Epidermal melanocyte (primary cell): ENCODE measurements around the gene MXRA8.

ENCODE experiments used
- DNase-seq: peaks from one replicate; pipeline ENCODE4 v3.0.0; 2011; ENCODE audit warnings: low spot score; ENCODE audit not compliant: insufficient read length

Gene MXRA8

GRCh38 chr1:1335792-1336248 lies 22.5 kb downstream of the MXRA8 start:
- no peak for DNase-seq

DNA sequence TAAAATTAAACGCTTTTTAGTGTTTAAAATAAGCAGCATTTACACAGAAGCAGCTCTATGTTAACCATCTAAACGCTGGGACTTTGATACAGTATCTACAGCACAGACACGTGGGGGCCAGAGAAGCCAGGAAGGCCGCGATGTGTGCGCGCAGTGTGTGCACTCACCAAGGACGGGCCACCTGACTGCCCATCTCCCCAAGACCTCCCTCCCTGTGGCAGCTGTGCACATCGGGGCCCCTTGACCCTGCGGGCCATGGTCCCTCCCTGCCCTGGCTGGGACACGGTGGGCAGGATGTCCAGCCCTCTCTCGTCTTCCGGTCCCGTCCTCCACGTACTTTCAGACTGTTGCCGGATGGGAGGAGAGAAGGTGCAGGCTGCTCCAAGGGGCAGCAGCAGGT lies 23.1 kb downstream of the MXRA8 start:
- DNase-seq: no peak

GRCh38 chr1:1334835-1335234 lies 23.5 kb downstream of the MXRA8 start:
- DNase-seq: no peak

DNA sequence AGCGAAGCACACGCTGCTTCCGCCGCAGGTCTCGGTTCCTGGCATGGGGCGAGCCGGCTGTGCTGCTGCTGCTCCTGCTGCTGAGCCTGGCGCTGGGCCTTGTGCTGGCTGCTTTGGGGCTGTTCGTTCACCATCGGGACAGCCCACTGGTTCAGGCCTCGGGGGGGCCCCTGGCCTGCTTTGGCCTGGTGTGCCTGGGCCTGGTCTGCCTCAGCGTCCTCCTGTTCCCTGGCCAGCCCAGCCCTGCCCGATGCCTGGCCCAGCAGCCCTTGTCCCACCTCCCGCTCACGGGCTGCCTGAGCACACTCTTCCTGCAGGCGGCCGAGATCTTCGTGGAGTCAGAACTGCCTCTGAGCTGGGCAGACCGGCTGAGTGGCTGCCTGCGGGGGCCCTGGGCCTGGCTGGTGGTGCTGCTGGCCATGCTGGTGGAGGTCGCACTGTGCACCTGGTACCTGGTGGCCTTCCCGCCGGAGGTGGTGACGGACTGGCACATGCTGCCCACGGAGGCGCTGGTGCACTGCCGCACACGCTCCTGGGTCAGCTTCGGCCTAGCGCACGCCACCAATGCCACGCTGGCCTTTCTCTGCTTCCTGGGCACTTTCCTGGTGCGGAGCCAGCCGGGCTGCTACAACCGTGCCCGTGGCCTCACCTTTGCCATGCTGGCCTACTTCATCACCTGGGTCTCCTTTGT lies 24.7 kb downstream of the MXRA8 start:
- DNase-seq: no peak

DNA sequence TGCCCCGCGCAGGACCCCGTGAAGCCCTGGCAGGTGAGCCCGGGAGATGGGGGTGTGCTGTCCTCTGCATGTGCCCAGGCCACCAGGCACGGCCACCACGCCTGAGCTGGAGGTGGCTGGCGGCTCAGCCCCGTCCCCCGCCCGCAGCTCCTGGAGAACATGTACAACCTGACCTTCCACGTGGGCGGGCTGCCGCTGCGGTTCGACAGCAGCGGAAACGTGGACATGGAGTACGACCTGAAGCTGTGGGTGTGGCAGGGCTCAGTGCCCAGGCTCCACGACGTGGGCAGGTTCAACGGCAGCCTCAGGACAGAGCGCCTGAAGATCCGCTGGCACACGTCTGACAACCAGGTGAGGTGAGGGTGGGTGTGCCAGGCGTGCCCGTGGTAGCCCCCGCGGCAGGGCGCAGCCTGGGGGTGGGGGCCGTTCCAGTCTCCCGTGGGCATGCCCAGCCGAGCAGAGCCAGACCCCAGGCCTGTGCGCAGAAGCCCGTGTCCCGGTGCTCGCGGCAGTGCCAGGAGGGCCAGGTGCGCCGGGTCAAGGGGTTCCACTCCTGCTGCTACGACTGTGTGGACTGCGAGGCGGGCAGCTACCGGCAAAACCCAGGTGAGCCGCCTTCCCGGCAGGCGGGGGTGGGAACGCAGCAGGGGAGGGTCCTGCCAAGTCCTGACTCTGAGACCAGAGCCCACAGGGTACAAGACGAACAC lies 25.4 kb downstream of the MXRA8 start:
- DNase-seq: no peak

DNA sequence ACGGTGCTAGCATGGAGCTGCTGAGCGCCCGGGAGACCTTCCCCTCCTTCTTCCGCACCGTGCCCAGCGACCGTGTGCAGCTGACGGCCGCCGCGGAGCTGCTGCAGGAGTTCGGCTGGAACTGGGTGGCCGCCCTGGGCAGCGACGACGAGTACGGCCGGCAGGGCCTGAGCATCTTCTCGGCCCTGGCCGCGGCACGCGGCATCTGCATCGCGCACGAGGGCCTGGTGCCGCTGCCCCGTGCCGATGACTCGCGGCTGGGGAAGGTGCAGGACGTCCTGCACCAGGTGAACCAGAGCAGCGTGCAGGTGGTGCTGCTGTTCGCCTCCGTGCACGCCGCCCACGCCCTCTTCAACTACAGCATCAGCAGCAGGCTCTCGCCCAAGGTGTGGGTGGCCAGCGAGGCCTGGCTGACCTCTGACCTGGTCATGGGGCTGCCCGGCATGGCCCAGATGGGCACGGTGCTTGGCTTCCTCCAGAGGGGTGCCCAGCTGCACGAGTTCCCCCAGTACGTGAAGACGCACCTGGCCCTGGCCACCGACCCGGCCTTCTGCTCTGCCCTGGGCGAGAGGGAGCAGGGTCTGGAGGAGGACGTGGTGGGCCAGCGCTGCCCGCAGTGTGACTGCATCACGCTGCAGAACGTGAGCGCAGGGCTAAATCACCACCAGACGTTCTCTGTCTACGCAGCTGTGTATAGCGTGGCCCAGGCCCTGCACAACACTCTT lies 26.2 kb downstream of the MXRA8 start:
- DNase-seq: no peak

GRCh38 chr1:1331068-1331965 lies 27.0 kb downstream of the MXRA8 start, which contains the start of gene TAS1R3:
Gene TAS1R3 (plus strand): TSS chr1:1331280. CDS start chr1:1331346, 66 bp downstream.
- peak; percentile 84 for DNase-seq

DNA sequence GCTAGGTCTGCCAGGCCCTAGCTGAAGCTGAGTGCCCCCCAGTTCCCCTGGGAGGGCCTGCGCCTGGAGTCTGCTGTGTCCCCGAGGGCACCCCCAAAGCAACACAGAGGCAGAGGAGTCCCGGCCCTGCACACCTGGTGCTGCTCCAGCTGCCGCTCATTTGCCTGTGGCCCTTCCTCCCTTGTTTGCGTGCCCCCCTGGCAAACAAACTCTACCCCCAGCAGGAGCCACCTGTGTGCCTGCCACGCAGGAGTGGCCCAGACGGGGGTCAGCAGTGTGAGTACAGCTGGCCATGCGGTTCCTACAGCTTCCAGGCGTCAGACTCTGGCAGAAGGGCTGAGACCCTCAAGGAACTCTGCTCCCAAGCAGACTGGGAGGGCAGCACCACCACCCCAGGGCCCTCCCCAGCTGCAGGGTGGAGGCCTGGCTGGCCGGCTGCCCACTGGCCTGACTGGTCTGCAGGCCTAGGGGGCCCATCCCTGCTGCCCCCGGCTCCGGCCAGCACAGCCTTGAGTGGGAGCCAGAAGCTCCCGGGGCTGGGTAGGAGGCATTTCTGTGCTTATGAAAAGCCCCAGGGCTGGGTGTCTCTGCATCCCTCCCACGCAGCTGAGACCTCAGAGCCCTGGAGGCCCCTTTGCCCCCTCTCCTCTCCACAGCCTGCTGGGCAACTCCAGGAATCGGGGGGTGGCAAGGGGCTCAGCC lies 27.8 kb downstream of the MXRA8 start:
- DNase-seq: no peak

DNA sequence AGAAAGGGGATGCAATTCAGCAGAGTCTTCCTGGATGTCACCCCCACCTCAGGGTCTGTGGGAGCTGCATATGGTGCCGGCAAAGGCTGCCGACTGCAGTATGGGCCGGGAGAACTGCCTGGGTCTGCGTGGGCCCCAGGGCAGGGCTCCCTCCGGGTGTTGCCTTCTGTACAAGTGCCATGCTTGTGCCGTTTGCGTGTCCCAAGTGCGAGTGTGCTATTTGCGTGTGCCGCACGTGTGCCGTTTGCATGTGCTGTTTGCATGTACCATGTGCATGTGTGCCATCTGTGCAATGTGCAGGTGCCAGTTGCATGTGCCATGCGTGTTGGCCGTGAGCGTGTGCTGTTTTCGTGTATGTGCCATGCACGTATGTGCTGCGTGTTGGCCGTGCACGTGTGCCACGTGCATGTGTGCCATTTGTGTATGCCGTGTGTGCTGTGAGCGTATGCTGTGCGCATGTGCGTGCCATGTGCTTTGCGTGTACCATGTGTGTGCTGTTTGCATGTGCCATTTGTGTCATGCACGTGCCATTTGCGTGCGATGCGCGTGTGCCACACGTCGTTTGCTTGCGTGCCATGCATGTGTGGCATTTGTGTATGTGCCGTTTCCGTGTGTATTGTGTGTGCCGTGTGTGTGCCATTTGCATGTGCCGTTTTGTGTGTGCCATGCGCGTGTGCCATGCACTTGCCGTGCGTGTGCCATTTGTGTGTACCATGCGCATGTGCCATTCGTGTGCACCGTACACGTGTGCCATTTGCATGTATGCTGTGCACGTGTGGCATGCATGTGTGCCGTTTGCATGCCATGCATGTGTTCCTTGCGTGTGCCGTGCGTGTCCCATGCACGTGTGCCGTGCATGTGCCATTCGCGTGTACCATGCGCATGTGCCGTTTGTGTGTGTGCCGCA lies 28.8 kb downstream of the MXRA8 start:
- no peak for DNase-seq

DNA sequence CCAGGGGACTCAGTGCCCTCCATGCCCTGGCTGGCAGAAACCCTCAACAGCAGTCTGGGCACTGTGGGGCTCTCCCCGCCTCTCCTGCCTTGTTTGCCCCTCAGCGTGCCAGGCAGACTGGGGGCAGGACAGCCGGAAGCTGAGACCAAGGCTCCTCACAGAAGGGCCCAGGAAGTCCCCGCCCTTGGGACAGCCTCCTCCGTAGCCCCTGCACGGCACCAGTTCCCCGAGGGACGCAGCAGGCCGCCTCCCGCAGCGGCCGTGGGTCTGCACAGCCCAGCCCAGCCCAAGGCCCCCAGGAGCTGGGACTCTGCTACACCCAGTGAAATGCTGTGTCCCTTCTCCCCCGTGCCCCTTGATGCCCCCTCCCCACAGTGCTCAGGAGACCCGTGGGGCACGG lies 30.1 kb downstream of the MXRA8 start:
- no peak for DNase-seq

DNA sequence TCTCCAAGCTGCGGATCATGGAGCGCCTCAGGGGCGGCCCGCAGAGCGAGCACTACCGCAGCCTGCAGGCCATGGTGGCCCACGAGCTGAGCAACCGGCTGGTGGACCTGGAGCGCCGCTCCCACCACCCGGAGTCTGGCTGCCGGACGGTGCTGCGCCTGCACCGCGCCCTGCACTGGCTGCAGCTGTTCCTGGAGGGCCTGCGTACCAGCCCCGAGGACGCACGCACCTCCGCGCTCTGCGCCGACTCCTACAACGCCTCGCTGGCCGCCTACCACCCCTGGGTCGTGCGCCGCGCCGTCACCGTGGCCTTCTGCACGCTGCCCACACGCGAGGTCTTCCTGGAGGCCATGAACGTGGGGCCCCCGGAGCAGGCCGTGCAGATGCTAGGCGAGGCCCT lies 31.1 kb downstream of the MXRA8 start:
- DNase-seq: no peak

GRCh38 chr1:1326075-1326605 lies 32.2 kb downstream of the MXRA8 start:
- DNase-seq: no peak

DNA sequence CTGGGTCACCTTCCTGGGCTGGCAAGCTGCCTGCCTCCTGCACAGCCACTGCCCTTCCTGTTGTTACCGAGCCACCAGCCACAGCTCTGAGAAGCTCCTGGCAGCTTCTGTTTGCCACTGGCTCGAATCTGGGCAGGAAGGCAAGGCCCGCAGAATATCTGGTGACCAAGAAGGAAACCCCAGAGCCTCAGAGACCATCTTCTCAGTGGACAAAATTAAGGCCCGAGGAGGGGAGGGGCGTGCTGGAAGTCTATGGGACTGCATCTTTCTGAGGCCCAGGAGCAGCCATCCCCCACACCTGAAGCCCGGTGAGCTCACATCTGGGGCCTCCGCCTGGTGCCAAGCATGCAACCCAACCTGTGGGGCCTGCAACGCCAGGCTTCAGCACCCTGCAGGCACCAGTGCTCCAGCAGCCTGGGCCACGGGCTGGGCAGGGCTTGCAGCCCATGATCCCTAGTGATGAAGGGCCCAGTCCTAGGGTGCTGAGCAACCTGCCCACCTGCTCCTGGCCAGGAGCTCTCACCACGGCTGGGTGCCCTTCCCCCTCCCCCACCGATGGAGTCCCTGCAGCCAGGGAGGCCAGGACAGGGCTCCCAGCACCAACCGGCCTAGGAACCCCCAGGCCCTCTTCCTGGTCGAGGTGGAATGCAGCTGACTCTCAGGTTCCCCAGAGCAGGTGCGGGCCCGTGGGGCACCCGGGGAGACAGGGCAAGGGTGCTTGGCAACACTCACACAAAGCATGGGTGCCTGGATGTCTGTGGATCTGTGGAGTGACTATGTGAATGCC lies 32.9 kb downstream of the MXRA8 start:
- no peak for DNase-seq

DNA sequence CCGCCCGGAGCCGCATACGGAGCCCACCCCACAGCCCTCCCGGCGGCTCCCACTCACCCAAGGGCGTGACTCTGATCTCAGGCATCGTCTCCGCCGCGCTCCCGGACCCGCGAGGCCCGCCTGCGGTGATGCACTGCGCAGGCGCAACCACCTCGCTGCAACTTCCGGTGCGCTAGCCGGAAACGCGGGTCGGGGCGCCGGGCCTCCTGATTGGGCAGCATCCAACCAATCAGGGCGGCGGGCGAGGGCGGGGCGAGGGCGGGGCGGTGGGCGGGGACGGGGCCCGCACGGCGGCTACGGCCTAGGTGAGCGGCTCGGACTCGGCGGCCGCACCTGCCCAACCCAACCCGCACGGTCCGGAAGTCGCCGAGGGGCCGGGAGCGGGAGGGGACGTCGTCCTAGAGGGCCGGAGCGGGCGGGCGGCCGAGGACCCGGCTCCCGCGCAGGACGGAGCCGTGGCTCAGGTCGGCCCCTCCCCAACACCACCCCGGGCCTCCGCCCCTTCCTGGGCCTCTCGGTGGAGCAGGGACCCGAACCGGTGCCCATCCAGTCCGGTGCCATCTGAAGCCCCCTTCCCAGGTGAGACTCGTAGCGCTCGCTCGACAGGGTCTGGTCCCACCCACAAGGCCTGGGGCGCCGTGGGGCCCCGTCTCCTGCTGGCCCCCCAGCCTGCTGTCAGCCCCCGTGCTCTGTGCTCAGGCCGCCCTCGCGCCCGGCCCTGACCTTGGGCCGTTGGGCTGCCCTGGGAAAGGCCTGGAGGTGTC lies 33.6 kb downstream of the MXRA8 start, which contains the start of the genes CPTP and INTS11:
Gene CPTP, plus strand, starts transcription at position 279 of the 764 bp plus-strand sequence. CDS start 2,109 bp downstream, outside the sequence.
Gene INTS11, minus strand, starts transcription at position 137 of the 764 bp plus-strand sequence. Its CDS starts 52 bp downstream, at position 85.
- DNase-seq: peak; percentile 90

GRCh38 chr1:1324084-1324523 lies 34.3 kb downstream of the MXRA8 start:
- DNase-seq: no peak

DNA sequence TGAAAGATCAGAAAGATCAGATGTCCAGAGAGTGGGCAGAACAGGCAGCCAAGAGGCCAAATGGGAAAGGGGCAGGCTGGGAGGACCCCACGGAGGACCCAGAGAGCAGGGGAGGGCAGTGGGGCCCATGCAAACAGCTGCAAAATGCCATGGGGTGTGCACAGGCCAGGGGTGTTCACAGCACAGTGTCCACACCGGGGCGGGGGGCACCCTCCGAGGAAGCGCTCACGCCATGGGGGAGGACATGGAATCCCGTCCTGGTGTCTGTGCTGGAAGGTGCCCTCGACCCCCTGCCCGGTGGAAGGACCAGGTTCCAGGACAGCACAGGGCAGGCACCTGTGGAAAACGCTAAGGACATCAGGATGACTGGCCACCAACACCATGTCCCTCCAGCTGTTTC lies 35.4 kb downstream of the MXRA8 start:
- DNase-seq: no peak

DNA sequence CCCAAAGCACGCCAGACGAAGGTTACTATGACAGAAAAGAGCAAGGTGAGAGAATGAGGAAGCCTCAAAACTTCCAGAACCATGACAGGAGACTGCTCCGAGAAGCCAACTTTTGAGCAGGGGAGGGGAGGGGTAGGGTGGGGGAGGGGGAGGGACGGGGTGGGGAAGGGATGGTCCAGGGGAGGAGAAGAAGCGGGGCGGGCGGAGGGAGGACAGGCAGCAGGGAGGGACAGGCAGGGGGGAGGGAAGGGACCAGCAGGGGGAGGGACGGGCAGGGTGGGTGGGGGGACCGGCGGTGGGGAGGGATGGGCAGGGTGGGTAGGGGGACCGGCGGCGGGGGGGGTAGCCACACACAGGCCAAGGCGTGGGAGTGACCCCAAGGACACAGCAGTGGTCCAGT lies 35.9 kb downstream of the MXRA8 start:
- no peak for DNase-seq
